Esophagus squamous epithelium (tissue), 5 donors: ENCODE results near the gene PPARG. TPM values are rescaled to one million over a fixed set of nuclear protein-coding genes. Genes with fewer than 3 reads are reported as not detected.

ENCODE experiments used
- DNase-seq: peaks from one replicate; lab custom pipeline; 2025; lab: John Stamatoyannopoulos, UW
- H3K27ac ChIP-seq, 4 donors: fragments of 200-600 bp; sonication (generic); one replicate each; pipeline ENCODE4 v1.5.1; 2016 to 2019; ENCODE audit warnings: mild to moderate bottlenecking in 1 of 4
- H3K27me3 ChIP-seq, 4 donors: fragments of 200-600 bp; sonication (generic); 1 replicate in 3 of 4; 2 replicates in 1 of 4; pipeline versions ENCODE4 v1.5.1 to v1.6.0; 2017 to 2021; ENCODE audit warnings: antibody characterized with exemption in 1 of 4
- H3K36me3 ChIP-seq, 3 donors: fragments of 200-600 bp; sonication (generic); one replicate each; pipeline ENCODE4 v1.5.1; 2016 to 2019
- H3K4me1 ChIP-seq, 3 donors: fragments of 200-600 bp; sonication (generic); one replicate each; pipeline ENCODE4 v1.5.1; 2017 to 2019
- H3K4me3 ChIP-seq, 4 donors: fragments of 200-600 bp; sonication (generic); 1 replicate in 3 of 4; 2 replicates in 1 of 4; pipeline ENCODE4 v1.5.1; 2016 to 2019; ENCODE audit warnings: mild to moderate bottlenecking in 2 of 4, moderate library complexity in 1 of 4
- H3K9me3 ChIP-seq, 3 donors: fragments of 200-600 bp; sonication (generic); one replicate each; pipeline ENCODE4 v1.5.1; 2016 to 2019
- CTCF ChIP-seq, 6 experiments: fragments of 450-650 bp in 4 of 6; fragments of 200-600 bp in 2 of 6; sonication (generic) in 2 of 6; IDR thresholded peaks; one replicate each; pipeline ENCODE4 v1.5.1; 2016 to 2019; ENCODE audit warnings: antibody characterized with exemption in 6 of 6, mild to moderate bottlenecking in 4 of 6, moderate library complexity in 4 of 6
- POLR2A ChIP-seq, 4 donors: fragments of 450-650 bp; IDR thresholded peaks; one replicate each; pipeline ENCODE4 v1.6.1; 2017; ENCODE audit warnings: antibody characterized with exemption in 4 of 4, mild to moderate bottlenecking in 4 of 4, moderate library complexity in 3 of 4
- WGBS, 2 donors: methylation state at CpG; one replicate each; pipeline ENCODE4 v1.1.5; 2018; 5-methylcytosine and 5-hydroxymethylcytosine counted together
- intact Hi-C: fragments of 100-400 bp; cut with DNase I; formaldehyde crosslinking; loops from one replicate; pipeline ENCODE4 v1.15.0; 2022
- total RNA-seq, 4 donors: library from RNA; depleted of rRNA; stranded (reverse); fragments of >200 nt; gene quantifications; one replicate each; pipeline ENCODE4 v1.1.0, GENCODE V29; 2016
- donor health status: DM: yes; HTN: yes; CAD: no.

The PPARG gene
- total RNA-seq, 4 donors from 2014 or later, result 6.3 to 13.8 (median 11.4) TPM

GRCh38 chr3:12286504-12286903 lies 2.4 kb upstream of the PPARG start:
- H3K4me1 ChIP-seq, result peaks cover 4 to 46% (median 6%) of the 10 kb centered on the region in 3 donors
- peaks cover 0 to 35% (median 2%) of the 10 kb centered on the region in 4 donors for H3K27me3 ChIP-seq
- H3K4me3 ChIP-seq, result no peak overlapping the region
- no peak overlapping the region for H3K27ac ChIP-seq
- intact Hi-C loops, result loop anchor here (10.0 kb wide), 1 partner anchor 188 kb away; no protein-coding TSS in a partner anchor
- H3K36me3 ChIP-seq, result no peaks in the 10 kb centered on the region
- DNase-seq, result no peak
- 84 to 86% methylated on average over 12 of the region's 12 CpGs for WGBS, 2 donors
- TF ChIP-seq CTCF (IDR thresholded peaks at IDR 0.05) (no peak), POLR2A (IDR thresholded peaks at IDR 0.05) (no peak)
- no peaks in the 10 kb centered on the region for H3K9me3 ChIP-seq

- intact Hi-C loops, result loop anchor here (10.0 kb wide), 1 partner anchor 188 kb away; no protein-coding TSS in a partner anchor
- 27 to 36% methylated on average over 23 of the region's 33 CpGs for WGBS, 2 donors
These were observed 1.7 kb upstream of the PPARG start for GRCh38 chr3:12286927-12287726.

GRCh38 chr3:12287727-12288181 lies 1.1 kb upstream of the PPARG start:
- no peak for DNase-seq
- intact Hi-C loops, result loop anchor here (10.0 kb wide), 1 partner anchor 187 kb away; no protein-coding TSS in a partner anchor
- Histone ChIP-seq H3K9me3 (no peaks in the 10 kb centered on the region), H3K4me1 (peaks cover 4 to 42% (median 6%) of the 10 kb centered on the region in 3 donors), H3K4me3 (peak overlapping the region; percentile 70 to 87 (median 76)), H3K36me3 (no peaks in the 10 kb centered on the region), H3K27me3 (peaks cover 0 to 35% (median 2%) of the 10 kb centered on the region in 4 donors), H3K27ac (peak overlapping the region; percentile 77 to 87 (median 84))
- TF ChIP-seq POLR2A (IDR thresholded peaks at IDR 0.05) (no peak), CTCF (IDR thresholded peaks at IDR 0.05) (no peak)
- WGBS, 2 donors, result 0% methylated on average over 1 of the region's 63 CpGs; no CpG with 5 or more reads in 1 of the 2 donors

More at GRCh38 chr3:12286927-12287726, 1.7 kb upstream of the PPARG start:
- DNase-seq, result no peak
- Histone ChIP-seq H3K36me3 (no peaks in the 10 kb centered on the region), H3K4me3 (peak overlapping the region; percentile 70 to 87 (median 76)), H3K9me3 (no peaks in the 10 kb centered on the region), H3K27ac (peak overlapping the region; percentile 60 to 86 (median 80)), H3K27me3 (peaks cover 0 to 35% (median 2%) of the 10 kb centered on the region in 4 donors), H3K4me1 (peaks cover 4 to 46% (median 6%) of the 10 kb centered on the region in 3 donors)
- TF ChIP-seq CTCF (IDR thresholded peaks at IDR 0.05) (peak in 3 of 6 experiments; percentile 11 to 39 (median 19)), POLR2A (IDR thresholded peaks at IDR 0.05) (no peak)

- no peak overlapping the region for H3K27ac ChIP-seq
- H3K36me3 ChIP-seq, result no peaks in the 10 kb centered on the region
- peaks cover 0 to 35% (median 2%) of the 10 kb centered on the region in 4 donors for H3K27me3 ChIP-seq
- intact Hi-C loops, result loop anchor here (10.0 kb wide), 1 partner anchor 185 kb away; no protein-coding TSS in a partner anchor
- DNase-seq, result no peak
- peaks cover 4 to 35% (median 6%) of the 10 kb centered on the region in 3 donors for H3K4me1 ChIP-seq
- 41 to 53% methylated on average over 3 of the region's 3 CpGs for WGBS, 2 donors
- H3K9me3 ChIP-seq, result no peaks in the 10 kb centered on the region
- TF ChIP-seq POLR2A (IDR thresholded peaks at IDR 0.05) (no peak), CTCF (IDR thresholded peaks at IDR 0.05) (no peak)
- H3K4me3 ChIP-seq, result peak overlapping the region in 2 of 4 donors; percentile 81 to 87
These were observed 654 bp downstream of the PPARG start for GRCh38 chr3:12289524-12289923.

GRCh38 chr3:12292770-12293169 lies 3.9 kb downstream of the PPARG start:
- no peak for DNase-seq
- 87 to 93% methylated on average over 7 to 9 of the region's 9 CpGs for WGBS, 2 donors
- H3K4me1 ChIP-seq, result peaks cover 0 to 22% (median 4%) of the 10 kb centered on the region in 3 donors
- no peaks in the 10 kb centered on the region for H3K9me3 ChIP-seq
- H3K27ac ChIP-seq, result no peak overlapping the region
- H3K4me3 ChIP-seq, result no peak overlapping the region
- no peak for TF ChIP-seq POLR2A (IDR thresholded peaks at IDR 0.05)
- TF ChIP-seq CTCF (IDR thresholded peaks at IDR 0.05), result no peak
- peaks cover 0 to 11% (median 0%) of the 10 kb centered on the region in 4 donors for H3K27me3 ChIP-seq
- no peaks in the 10 kb centered on the region for H3K36me3 ChIP-seq
- intact Hi-C loops, result no loop called here
